ENCODE results near the gene ASCC1. TPM values are rescaled to one million over a fixed set of nuclear protein-coding genes. Genes with fewer than 3 reads are reported as not detected.
"Not testable (repeated sequence)": the region's sequence is repeated elsewhere in the genome, so short reads cannot be mapped to it uniquely, and the experiment has no call there.

The ASCC1 gene
- total and polyA plus RNA-seq, 10 donors, result 11.9 to 41.7 (median 33.8) TPM

GRCh38 chr10:72251635-72252034 is 35.6 kb upstream of the ASCC1 start:
- H3K36me3 ChIP-seq, result no peaks in the 10 kb centered on the region
- DNase-seq, result no peak
- WGBS, 5 donors, result 89 to 95% (median 92%) methylated on average over 6 of the region's 6 CpGs
- peaks cover 73 to 100% (median 93%) of the 10 kb centered on the region in 6 donors for H3K4me1 ChIP-seq
- intact Hi-C loops (cut with DNase I; ENCODE audit: low total_unique reads), result no loop called here
- no peaks in the 10 kb centered on the region for H3K9me3 ChIP-seq
- H3K27ac ChIP-seq, result peak overlapping the region in 3 of 8 donors; percentile 89 to 93 (median 91)
- no peak overlapping the region for H3K4me3 ChIP-seq
- TF ChIP-seq CTCF (IDR thresholded peaks at IDR 0.05 in 8 of 11, conservative IDR thresholded peaks at IDR 0.05 in 3 of 11) (no peak), POLR2AphosphoS5 (IDR thresholded peaks at IDR 0.05) (no peak), POLR2A (IDR thresholded peaks at IDR 0.05) (no peak)
- no peaks in the 10 kb centered on the region for H3K27me3 ChIP-seq (replicated peaks in 1 of 7)

GRCh38 chr10:72250666-72251065 is 34.6 kb upstream of the ASCC1 start:
- TF ChIP-seq POLR2A (IDR thresholded peaks at IDR 0.05) (no peak), POLR2AphosphoS5 (IDR thresholded peaks at IDR 0.05) (peak in 1 of 3 donors; percentile 19), CTCF (IDR thresholded peaks at IDR 0.05 in 8 of 11, conservative IDR thresholded peaks at IDR 0.05 in 3 of 11) (no peak)
- Histone ChIP-seq H3K27ac (peak overlapping the region in 6 of 8 donors; percentile 57 to 94 (median 92)), H3K4me3 (no peak overlapping the region), H3K4me1 (peaks cover 73 to 100% (median 92%) of the 10 kb centered on the region in 6 donors), H3K36me3 (no peaks in the 10 kb centered on the region), H3K27me3 (replicated peaks in 1 of 7) (no peaks in the 10 kb centered on the region), H3K9me3 (no peaks in the 10 kb centered on the region)
- intact Hi-C loops (cut with DNase I; ENCODE audit: low total_unique reads), result no loop called here
- 86 to 100% (median 97%) methylated on average over 1 of the region's 1 CpG for WGBS, 5 donors
- DNase-seq, result peak; percentile 63

- H3K4me1 ChIP-seq, result peaks cover 72 to 100% (median 92%) of the 10 kb centered on the region in 6 donors
- H3K27me3 ChIP-seq (replicated peaks in 1 of 7); intact Hi-C loops (cut with DNase I; ENCODE audit: low total_unique reads); H3K36me3 ChIP-seq; H3K9me3 ChIP-seq: not testable (repeated sequence)
- DNase-seq, result peak; percentile 73
- H3K27ac ChIP-seq, result peak overlapping the region; percentile 76 to 94 (median 90)
- 70 to 75% (median 75%) methylated on average over 17 of the region's 17 CpGs for WGBS, 5 donors
- H3K4me3 ChIP-seq, result peak overlapping the region in 2 of 8 donors; percentile 24 to 62
Observed at GRCh38 chr10:72249176-72249862, 33.2 kb upstream of the ASCC1 start.

GRCh38 chr10:72248468-72249151 is 32.5 kb upstream of the ASCC1 start:
- H3K27ac ChIP-seq, result peak overlapping the region; percentile 76 to 94 (median 90)
- H3K9me3 ChIP-seq, result no peaks in the 10 kb centered on the region
- H3K4me3 ChIP-seq, result peak overlapping the region in 7 of 8 donors; percentile 0 to 62 (median 24)
- peak in 1 of 3 donors; percentile 36 for TF ChIP-seq POLR2A (IDR thresholded peaks at IDR 0.05)
- TF ChIP-seq CTCF (IDR thresholded peaks at IDR 0.05 in 8 of 11, conservative IDR thresholded peaks at IDR 0.05 in 3 of 11), result peak in 3 of 11 experiments; percentile 6 to 24 (median 6)
- peak; percentile 86 to 96 (median 87) for TF ChIP-seq POLR2AphosphoS5 (IDR thresholded peaks at IDR 0.05)
- H3K36me3 ChIP-seq, result no peaks in the 10 kb centered on the region
- peaks cover 76 to 100% (median 92%) of the 10 kb centered on the region in 6 donors for H3K4me1 ChIP-seq
- intact Hi-C loops (cut with DNase I; ENCODE audit: low total_unique reads), result no loop called here
- DNase-seq, result peak; percentile 96
- WGBS, 5 donors, result 2 to 4% (median 3%) methylated on average over 10 of the region's 10 CpGs
- H3K27me3 ChIP-seq (replicated peaks in 1 of 7), result no peaks in the 10 kb centered on the region

All from spleen (tissue), 11 donors.